Panc1 (cell line): ENCODE measurements around the gene EGFR.

ENCODE experiments used
- POLR2AphosphoS5 ChIP-seq: IDR thresholded peaks from 2 replicates; pipeline ENCODE4 v1.6.1; 2012; ENCODE audit warnings: mild to moderate bottlenecking, low read depth, low read length, moderate library complexity
- SIN3A ChIP-seq: IDR thresholded peaks from 2 replicates; pipeline ENCODE4 v1.6.1; 2012; ENCODE audit warnings: low read depth, mild to moderate bottlenecking, low read length, moderate library complexity, borderline replicate concordance; ENCODE audit not compliant: insufficient read depth
- TCF7L2 ChIP-seq: IDR thresholded peaks from 2 replicates; pipeline ENCODE4 v1.6.1; 2011; ENCODE audit warnings: mild to moderate bottlenecking, low read depth, low read length, inconsistent platforms
- TF ChIP-seq, protein P1 (sequence below): fragments of 450-650 bp; IDR thresholded peaks from 2 replicates; pipeline ENCODE4 v1.5.1; 2017; ENCODE audit warnings: mild to moderate bottlenecking
- TF ChIP-seq, protein P2 (sequence below), 2 experiments: IDR thresholded peaks; 2 replicates each; pipeline ENCODE4 v1.6.1; 2011 to 2012; ENCODE audit warnings: low read depth in 2 of 2, control low read depth in 1 of 2, low read length in 1 of 2, mild to moderate bottlenecking in 1 of 2, moderate library complexity in 1 of 2; ENCODE audit not compliant: insufficient read depth in 1 of 2

DNA sequence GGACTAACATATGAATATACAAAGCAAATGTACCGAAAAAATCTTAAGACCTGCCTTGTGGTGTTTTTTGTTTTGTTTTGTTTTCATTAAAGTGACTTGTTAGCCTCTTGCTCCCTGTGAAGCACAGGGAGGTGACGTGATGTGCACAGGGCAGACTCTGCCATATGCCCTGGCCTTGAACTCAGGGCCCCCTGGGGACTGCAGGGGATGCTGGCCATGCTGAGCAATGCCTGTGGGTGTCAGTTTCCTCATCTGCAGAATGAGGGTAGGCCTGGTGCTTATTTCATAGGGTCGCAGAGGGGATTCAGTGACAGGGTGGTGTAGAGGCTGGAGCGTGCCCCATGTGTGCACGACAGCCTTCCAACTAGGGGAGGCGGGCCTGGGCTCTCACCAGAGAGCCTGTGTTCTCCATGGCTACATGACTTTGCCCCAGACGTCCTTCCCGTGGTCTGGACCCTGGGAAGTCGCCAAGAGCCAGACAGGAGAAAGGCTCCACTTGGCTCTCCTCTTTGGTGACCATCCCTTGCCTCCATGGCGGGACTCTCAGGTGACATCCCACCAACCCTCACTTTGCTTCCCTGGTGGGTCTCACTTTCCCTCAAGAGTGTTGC is 14.5 kb downstream of the EGFR start:
- TF ChIP-seq, protein P1, sequence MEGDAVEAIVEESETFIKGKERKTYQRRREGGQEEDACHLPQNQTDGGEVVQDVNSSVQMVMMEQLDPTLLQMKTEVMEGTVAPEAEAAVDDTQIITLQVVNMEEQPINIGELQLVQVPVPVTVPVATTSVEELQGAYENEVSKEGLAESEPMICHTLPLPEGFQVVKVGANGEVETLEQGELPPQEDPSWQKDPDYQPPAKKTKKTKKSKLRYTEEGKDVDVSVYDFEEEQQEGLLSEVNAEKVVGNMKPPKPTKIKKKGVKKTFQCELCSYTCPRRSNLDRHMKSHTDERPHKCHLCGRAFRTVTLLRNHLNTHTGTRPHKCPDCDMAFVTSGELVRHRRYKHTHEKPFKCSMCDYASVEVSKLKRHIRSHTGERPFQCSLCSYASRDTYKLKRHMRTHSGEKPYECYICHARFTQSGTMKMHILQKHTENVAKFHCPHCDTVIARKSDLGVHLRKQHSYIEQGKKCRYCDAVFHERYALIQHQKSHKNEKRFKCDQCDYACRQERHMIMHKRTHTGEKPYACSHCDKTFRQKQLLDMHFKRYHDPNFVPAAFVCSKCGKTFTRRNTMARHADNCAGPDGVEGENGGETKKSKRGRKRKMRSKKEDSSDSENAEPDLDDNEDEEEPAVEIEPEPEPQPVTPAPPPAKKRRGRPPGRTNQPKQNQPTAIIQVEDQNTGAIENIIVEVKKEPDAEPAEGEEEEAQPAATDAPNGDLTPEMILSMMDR, result no peak
- TF ChIP-seq POLR2AphosphoS5 (no peak), TCF7L2 (no peak), SIN3A (no peak)
- TF ChIP-seq, protein P2, sequence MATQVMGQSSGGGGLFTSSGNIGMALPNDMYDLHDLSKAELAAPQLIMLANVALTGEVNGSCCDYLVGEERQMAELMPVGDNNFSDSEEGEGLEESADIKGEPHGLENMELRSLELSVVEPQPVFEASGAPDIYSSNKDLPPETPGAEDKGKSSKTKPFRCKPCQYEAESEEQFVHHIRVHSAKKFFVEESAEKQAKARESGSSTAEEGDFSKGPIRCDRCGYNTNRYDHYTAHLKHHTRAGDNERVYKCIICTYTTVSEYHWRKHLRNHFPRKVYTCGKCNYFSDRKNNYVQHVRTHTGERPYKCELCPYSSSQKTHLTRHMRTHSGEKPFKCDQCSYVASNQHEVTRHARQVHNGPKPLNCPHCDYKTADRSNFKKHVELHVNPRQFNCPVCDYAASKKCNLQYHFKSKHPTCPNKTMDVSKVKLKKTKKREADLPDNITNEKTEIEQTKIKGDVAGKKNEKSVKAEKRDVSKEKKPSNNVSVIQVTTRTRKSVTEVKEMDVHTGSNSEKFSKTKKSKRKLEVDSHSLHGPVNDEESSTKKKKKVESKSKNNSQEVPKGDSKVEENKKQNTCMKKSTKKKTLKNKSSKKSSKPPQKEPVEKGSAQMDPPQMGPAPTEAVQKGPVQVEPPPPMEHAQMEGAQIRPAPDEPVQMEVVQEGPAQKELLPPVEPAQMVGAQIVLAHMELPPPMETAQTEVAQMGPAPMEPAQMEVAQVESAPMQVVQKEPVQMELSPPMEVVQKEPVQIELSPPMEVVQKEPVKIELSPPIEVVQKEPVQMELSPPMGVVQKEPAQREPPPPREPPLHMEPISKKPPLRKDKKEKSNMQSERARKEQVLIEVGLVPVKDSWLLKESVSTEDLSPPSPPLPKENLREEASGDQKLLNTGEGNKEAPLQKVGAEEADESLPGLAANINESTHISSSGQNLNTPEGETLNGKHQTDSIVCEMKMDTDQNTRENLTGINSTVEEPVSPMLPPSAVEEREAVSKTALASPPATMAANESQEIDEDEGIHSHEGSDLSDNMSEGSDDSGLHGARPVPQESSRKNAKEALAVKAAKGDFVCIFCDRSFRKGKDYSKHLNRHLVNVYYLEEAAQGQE (IDR thresholded peaks at IDR 0.05; ENCODE audit: insufficient read depth in 1 of 2, low read depth in 2 of 2, low read length in 1 of 2), result no peak
